GM12801 (cell line): Measurements from ENCODE around the gene CDH11.

Experiments
- CTCF ChIP-seq: IDR thresholded peaks from one replicate; pipeline ENCODE4 v1.5.1; 2011; ENCODE audit warnings: control low read depth; ENCODE audit not compliant: insufficient read length; ENCODE audit errors: extremely low read depth

CDH11 gene

GRCh38 chr16:65121870-65122723 lies at the start of gene CDH11:
Gene CDH11, minus strand, starts transcription at chr16:65122063. Its CDS starts 117,194 bp downstream, at chr16:65004869.
- TF ChIP-seq CTCF, result no peak

DNA sequence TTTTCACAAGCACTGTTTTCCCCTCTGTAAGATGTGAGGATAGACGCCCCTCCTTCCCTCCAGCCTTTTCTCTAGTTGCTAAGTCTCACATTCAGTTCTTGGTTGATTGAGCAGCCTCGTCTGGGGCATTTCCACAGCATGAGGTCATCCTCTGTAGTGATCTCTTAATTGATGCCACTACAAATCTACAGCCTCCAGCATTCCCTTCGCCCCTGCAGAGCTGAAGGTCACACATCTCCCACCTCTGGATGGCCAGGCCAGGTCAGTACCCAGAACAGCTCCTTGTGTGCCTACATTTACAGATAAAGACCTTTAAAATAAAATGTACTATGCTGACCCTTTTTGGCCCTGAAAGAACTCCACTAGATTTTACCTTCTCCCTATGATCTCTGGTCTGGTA lies 32.5 kb upstream of the CDH11 start:
- no peak for TF ChIP-seq CTCF

GRCh38 chr16:65153365-65154105 lies 31.7 kb upstream of the CDH11 start:
- TF ChIP-seq CTCF, result no peak

DNA sequence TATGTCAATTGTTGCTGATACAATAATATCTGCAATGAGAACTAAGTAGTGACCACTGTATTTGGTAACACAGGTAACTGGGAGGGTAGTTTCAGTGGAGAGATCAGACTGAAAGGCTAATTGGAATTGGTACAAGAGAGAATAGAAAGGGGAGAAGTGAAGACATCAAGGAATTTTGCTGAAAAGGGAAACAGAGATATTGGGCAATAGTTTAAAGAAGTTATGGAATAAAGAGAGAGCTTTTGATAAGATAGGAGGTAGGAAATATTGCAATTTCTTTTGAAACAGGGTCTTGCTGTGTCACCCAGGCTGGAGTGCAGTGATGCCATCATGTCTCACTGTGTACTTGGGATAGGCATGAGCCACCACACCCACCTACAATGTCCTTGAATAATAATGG lies 26.9 kb upstream of the CDH11 start:
- no peak for TF ChIP-seq CTCF

DNA sequence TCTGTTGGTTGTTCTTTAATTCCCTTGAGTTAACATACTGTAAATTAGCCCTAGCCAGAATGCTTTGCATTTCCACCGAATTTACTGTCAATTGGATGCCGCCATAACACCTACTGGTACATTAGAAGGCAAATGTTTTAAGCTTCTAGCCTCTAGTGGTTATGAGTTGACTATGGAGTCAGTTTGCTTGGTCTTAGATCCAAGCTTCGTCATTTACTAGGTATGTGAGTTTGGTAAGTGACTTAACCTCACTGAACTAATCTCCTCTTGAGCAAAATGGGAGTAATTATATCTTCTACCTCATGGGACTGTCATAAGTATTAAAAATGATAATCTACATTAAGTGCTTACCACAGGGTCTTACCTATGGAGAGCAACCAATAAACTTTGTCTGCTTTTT lies 20.4 kb upstream of the CDH11 start:
- TF ChIP-seq CTCF, result no peak

DNA sequence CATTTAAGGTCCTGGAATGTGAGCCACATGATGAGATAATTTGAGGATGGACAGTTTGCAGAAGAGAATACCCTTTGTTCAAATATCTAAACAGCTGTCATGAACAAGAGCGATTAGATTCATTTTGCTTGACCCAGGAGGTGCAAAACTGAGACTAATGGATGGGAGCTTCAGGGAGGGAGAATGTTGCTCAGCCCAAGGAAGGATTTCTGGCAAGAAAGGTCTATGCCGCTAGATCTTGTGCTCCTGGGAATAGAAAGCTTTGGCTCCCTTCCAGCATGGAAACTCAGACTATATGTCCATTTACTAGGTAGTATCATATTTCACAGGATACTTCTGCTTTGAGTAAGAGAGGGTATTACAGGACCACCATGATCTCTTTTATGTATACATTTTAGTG lies 14.8 kb upstream of the CDH11 start:
- TF ChIP-seq CTCF, result no peak

DNA sequence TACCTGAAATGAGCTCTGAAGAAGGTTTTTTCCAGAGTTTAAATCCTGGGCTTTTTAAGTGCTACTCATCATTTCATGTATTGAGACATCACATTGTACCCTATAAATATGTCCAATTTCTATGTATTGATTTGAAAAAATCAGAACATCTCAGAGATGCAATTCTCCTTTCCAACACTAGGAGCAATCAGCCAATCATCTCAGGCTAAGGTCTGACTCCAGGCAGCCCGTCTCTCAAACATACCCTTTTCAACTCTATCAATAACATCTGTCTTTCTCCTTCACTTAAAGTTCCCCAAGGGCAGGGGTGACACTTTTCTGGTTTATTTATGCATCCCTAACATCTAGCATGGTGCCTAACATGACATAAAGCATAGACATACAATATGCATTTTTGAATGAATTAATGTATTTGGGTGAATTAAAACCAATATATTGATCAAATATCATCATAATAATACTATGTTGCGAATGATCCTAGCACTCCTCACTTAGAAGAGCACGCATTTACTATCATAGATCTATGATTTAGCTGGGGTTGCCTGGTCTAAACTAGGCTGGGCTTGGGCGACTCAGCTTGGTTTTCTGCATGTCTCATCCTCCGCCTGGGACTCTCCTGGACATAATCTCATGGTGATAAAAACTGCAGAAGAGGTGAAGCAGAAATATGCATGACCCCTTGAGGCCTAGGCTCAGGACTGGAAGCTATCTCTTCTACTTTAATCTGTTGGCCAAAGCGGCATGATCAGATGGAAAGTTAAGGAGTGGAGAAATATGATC lies 5.2 kb upstream of the CDH11 start:
- TF ChIP-seq CTCF, result no peak
